HG03354 (cell line): ENCODE measurements around the gene RTTN.
A peak's percentile ranks its signal among the peaks of the same experiment; 100 is the strongest.

Experiments used
- ATAC-seq: cut with Tn5 transposase; IDR thresholded peaks from one replicate; pipeline ENCODE4 v1.9.1; 2021; ENCODE audit warnings: mild to moderate bottlenecking; ENCODE audit not compliant: unreplicated experiment, poor library complexity, severe bottlenecking

The RTTN gene

DNA sequence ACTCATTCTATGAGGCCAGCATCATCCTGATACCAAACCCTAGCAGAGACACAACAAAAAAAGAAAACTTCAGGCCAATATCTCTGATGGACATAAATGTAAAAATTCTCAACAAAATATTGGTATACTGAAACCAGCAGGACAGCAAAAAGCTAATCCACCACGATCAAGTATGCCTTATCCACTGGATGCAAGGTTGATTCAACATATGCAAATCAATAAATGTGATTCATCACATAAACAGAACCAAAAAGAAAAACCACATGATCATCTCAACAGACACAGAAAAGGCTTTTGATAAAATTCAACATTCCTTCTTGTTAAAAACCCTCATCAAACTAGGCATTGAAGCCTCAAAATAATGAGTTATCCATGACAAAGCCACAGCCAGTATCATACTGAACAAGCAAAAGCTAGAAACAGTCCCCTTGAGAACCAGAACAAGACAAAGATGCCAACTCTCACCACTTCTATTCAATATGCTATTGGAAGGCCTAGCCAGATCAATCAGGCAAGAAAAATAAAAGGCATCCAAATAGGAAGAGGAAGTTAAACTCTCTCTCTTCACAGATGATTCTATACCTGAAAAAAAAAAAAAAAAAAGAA, 45.3 kb downstream of the RTTN start:
- no peak for ATAC-seq

DNA sequence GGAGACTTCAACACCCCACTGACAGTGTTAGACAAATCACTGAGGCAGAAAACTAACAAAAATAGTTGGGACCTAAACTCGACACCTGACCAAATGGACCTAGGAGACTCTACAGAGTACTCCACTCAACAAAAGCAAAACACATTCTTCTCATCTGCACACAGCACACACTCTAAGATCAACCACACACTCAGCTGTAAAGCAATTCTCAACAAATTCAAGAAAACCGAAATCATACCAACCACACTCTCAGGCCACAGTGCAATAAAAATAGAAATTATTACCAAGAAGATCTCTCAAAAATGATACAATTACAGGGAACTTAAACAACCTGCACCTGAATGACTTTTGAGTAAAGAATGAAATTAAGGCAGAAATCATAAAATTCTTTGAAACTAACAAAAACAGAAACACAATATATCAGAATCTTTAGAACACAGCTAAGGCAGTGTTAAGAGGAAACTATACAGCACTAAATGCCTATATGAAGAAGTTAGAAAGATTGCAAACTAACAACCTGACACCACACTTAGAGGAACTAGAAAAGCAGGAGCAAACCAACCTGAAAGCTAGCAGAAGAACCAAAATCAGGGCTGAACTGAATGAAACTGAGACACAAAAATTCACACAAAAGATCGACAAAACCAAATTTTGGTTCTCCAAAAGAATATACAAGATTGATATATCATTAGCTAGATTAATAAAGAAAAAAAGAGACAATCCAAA, 46.3 kb downstream of the RTTN start:
- peak; percentile 84 for ATAC-seq

DNA sequence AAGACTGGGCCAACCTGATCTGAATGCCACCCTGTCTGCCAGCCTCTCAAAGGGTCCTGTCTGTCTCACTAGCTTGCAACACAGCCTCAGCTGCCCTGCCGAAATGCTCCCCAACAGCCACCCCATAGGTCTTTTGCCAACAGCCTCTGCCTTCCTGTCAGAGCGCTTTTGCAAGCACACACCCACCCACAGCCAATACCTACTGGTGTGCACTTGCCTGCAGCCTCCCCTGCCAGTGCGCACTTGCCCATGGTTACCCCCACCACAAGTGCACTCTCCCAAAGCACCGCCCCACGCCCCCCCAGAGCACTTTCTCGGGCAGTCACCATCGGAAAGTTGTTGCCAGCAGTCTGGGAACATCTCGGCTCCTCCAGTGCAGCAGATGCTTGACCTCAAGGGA, 48.6 kb downstream of the RTTN start:
- ATAC-seq: no peak

DNA sequence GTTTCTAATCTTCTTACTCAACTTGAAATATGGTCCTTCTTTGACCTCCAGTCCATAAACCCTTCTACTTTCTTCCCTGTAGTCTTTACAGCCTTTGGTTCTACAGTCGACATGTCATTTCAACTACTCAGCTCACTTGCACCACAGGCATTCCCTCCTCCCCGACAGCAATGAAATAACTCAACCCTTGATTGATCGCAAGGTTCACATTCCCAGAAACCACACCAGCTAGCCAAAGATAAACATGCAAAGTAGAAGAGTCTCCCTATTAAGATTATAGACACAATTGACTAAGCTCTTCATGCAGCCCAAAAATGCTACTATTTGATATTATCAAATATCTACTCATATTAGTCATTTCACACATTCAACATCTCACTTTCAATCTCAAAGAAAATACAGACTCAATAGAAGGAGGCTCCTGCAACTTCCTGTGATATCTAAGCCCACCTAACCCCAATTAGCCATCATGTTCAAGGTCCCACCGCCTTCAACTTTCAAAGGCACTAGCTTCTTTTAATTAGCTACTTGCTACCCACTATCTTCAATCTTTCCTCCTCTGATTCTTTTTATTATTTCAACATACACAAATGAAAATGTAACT, 50.8 kb downstream of the RTTN start:
- ATAC-seq: no peak

DNA sequence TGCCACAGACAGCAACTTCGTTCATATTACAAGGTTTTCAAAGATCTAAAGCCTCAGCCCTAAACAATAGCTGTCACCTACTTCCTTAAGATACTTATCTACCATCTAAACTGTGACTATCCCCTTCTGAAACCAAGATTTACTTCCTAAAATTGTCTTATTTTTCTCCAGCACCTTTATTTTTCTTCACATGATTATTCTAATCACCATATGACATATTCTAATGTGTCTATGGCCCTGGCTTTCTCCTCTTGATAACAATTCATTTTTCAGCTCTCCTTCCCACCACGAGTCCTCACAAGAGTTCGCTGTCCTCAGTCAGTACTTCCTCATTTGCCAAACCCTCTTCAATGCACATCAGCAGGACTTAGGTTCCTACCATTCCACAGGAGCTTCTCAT, 53.9 kb downstream of the RTTN start:
- ATAC-seq: peak; percentile 65

DNA sequence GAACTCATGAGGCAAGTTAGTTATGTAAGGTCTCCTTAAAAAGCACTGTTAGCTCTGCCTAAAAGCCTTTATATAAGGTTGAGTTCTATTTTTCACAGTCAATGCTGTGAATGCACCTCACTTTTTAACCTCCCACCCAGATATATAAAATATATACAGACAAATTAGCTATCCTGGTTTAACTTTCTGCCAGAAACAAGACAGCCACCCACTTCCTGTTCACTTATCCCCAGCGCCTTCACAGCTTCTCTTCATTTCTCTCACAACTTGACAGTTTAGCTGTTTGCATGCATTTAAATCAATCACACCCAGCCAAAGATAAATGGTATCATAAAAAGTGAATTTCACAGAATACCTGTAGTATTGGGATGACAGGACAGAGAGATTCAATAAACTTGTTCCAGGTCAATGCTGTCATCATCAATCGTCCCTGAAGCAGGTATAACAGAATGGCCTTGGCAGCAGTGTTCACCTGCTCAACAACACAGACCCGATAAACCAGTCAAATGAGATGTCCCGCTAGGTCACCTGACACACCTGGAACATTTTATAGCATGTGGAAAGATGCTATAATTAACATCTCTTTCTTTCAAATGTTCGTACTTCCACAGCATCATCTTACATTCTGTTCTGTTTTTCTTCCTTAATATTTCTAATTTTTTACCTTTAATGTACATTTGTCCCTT, 55.7 kb downstream of the RTTN start:
- no peak for ATAC-seq

DNA sequence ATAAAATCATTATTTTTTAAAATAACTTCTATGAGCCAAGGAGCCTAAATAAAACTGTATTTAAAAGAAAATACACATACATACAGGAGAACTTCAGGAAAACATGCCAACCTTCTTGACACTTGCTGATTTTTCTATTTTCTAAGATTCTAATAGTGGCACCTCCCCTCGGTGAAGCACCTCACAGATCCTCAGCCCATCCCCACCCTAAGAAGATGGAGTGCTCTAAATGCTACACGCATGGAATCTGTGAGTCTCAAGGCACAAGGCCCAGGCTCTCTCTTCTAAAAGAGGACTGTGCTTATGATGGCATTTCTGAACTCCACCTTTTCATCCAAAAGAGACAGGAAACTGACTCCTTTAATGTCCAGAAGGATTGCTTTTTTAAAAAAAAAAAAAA, 56.3 kb downstream of the RTTN start:
- no peak for ATAC-seq

DNA sequence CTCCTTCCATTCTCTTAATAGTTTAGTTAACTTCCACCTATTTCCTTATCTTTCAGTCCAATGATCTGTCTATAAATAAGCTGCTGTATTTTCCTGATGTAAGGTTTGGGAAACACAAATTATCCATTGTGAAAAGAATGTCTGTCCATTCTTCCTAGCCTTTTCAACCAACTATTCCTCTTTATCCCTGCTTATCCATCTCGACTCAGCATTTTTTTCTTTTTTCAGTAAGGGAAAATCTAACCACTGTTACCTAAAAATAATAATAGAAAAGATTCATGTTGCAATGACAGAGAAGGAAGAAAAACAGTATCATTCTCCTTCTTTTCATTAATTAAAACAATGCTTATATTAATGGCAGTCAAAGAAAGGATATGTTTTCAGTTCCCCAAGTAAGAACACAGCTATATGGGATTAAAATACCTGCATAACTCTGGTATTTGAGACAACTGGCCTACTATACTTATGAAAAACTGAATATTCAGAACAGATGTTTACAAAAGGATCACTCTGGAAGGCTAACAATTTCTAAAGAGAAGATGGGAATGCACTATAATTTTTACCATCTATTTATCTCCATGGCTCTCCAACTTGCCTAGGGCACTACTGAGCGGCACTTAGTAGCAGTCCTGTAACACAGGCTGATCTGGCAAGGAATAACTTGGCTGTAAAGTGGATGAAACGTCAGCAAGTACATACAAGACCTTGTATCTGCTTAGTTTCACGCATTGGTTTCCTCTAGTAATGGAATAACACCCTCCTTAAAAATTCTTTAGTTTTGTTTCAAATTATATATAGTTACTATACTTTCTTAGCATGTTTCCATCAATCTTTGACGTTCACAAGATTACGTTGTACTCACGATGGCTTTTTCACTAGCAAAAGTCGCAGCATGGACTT, 57.2 kb downstream of the RTTN start:
- no peak for ATAC-seq

DNA sequence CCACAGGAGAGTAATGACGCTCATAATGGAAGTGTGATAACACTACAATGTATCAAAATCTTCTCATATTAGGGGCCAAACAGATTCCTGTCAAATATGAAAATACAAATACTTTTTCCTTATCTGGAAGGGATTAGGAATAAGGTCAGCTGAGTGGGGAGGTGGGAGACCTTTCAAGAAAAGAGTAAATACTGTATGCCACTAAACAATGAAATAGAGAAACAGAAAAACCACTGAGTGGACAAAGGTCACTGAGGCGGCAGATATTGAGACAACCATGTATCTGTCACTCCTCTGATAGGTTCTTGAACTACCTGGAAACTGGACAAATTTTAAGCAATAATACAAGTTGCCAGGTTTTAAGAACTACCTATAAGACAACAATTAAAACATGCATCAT, 59.3 kb downstream of the RTTN start:
- ATAC-seq: no peak

DNA sequence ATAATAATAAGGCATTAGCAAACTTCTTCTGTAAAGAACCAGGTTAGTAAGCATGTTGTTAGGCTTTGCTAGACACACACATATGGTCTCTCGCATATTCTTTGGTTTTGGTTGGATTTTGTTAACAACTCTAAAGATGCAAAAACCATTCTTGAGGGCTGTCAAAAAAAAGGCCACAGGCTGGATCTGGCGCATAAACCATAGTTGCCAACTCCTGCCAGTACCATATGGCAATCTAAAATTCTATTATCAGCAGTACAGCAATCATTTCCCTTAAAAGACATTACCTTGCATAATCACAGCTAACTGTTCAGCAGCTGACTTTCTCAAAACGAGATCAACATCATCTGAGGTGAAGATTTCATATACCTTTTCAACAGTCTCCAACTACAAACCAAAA, 63.5 kb downstream of the RTTN start:
- no peak for ATAC-seq

DNA sequence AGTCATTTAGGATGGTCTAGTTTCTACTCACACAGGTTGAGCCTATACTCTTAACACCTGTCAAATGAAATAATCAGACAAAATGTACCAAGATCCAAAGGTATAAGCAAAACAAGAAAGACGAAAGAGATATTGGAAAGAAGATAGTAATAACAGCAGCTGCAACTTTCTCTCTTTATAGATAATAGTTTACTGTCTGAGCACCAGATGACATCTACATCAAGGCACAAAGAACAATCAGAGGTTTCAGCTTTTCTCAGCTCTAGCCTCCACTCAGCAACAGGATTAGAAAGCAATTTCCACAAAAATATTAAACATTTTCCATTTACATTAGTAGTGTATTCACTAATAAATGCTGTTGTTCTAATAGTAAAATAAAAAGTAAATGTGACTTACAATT, 66.3 kb downstream of the RTTN start:
- ATAC-seq: no peak

DNA sequence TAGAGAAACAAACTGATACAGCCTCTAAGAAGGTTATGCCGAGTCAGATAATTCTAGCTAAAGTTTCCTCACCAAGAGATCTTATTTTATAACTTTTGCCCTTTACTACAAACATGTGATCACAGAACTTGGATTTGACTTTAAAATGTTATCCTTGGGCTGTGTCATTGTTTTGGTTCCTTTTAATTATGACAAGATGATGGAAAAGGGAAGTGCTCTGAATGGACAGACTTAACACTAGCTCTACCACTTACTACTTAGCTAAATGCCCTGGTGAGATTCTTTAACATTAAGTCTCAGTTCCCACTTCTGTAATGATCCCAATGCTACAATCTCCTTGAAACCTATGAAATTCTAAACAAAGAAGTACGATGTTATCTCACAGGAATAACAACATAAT, 69.9 kb downstream of the RTTN start:
- no peak for ATAC-seq

DNA sequence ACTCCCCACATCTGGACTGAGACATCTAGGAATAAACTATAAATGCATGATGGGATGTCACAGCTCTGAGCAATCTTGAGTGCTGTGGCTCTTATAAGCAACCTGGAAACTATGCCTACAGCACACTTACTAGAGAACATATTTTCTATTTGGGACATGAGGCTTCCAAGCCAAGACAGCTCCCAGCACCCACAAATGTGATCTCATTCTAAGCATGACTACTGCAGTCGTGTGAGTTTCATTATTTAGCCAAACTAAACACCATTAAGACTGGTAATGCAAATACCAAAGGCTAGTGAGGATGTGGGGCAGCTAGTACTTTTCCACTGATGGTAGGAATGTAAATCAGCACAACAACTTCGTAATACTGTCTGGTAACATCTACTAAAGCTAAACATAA, 72.5 kb downstream of the RTTN start:
- no peak for ATAC-seq

DNA sequence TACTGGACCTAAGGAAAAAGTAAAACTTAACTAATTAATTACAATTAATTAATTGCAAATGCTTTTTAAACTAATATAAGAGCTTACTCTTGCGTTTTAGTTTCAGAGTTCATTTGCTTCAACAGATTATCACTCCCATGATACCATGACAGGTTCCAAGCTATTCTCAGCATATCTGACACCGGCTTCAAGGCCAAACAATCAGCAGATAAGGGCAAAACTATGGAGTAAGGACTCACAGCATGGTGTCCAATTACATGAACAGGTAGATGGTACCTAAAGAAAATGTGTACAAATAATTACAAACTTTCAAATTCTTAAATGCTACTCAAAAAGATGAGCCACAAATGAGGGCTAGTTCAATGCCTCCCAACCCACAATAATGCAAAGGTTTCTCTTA, 77.2 kb downstream of the RTTN start:
- ATAC-seq: no peak

DNA sequence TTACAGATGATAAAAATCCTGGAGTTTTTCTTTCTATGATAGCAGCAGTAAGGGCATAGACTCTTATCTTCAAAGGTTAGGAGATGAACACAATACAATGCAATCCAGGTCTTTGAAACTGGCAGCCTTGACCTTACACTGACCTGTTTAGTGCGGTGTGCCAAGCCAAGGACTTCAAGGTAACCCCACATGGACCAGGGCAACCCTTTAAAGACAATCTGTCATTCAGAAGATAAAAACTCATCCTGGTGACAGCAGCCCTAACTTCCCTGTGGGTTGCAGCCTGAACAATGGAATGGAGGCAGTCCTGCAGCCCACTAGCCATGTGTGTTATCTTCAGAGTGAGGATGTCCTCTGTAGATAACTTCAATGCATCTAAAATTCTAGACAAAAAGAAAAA, 78.1 kb downstream of the RTTN start:
- ATAC-seq: no peak

DNA sequence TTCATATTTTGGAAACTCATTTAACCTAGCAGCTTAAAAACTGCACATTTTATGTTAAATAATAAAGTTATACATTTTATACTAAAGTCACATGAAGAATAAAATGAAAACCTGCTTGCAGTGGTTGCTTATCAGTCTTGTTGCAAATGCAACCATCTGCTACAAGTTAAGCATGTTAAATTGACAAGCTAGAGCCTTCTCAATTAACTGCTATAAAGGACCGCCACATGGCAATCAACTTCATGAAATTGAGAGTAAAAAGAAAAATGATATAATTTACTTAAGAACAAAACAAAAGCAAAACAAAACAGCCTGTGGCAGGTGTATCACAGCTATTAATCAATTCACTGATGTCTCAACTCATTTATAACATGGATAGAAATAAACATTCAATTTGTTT, 78.7 kb downstream of the RTTN start:
- ATAC-seq: no peak

DNA sequence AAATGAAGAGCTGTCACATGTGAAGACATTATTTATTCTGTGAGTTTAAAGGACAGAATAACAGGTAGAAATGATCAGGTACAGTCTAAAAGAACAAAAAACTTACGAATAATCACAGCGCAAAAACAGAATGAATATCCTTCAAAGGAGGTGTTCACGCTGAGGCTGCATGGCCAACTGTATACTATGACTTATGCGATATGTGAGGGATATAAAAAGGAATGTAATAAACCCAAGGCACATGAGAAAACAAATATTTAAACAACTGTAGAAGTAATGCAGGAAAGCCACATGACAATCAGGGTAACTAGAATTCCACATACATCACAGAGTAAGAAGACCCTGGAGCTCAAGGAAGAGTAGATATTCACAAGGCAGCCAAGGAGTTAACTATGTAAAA, 81.3 kb downstream of the RTTN start:
- ATAC-seq: no peak

DNA sequence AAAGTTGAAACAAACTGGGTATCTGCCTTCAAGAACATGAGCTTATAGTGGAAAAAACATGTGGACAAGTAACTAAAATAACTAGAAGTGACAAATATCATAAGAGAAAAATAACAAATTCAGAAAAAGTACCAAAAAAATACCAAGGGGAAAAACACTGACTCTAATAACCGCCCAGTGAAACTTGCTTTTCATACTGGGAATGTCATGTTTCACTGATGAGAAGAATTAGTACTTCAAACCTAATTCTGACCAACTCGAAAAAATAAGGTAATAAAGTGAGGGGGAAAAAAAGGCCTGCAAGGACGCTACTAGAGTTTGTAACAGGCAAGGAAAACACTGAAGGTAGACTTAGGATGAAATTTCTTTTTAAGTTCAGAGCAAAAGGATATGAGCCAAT, 83.6 kb downstream of the RTTN start:
- no peak for ATAC-seq

DNA sequence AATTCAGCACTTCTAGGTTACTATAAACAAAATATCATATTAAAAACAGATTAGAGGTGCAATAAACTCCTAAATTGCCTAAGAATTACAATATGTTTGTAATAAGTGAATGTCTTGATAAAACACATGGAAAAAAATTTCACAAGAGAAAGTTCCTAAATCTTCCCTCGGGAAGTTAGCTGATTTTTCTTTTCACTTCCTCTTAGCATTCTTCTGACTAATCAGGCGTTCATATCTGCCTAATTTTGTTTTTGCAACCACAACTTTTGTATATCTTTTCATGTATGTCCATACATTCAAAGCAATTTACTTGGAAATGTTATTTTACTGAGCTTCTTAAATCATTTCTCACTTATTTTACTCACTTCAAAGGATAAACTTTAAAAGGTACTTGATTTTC, 88.5 kb downstream of the RTTN start:
- ATAC-seq: no peak

DNA sequence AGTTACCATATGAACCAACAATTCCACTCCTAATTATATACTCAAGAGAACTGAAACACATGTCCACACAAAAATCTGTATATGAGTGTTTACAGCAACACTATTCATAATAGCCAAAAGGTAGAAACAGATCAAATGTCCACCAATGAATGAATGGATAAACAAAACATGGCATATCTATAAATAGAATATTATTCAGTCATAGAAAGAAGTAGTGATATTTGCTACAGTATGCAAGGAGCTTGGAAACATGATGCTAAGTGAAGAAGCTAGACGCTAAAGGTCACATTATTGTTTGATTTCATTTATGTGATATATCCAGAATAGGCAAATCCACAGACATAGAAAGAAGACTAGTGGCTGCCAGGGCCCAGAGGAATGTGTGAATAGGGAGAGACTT, 92.0 kb downstream of the RTTN start:
- ATAC-seq: no peak
